Progenitor cell of endocrine pancreas (in vitro differentiated cells): ENCODE measurements around the gene ATM. TPM values are rescaled to one million over a fixed set of nuclear protein-coding genes. Genes with fewer than 3 reads are reported as not detected.

Experiments
- DNase-seq: peaks from one replicate; pipeline ENCODE4 v3.0.0; 2021; ENCODE audit warnings: low spot score; ENCODE audit not compliant: unreplicated experiment
- H3K27ac Mint-ChIP-seq: 2 replicates; pipeline ENCODE4 v1.8.0; 2021; ENCODE audit warnings: mild to moderate bottlenecking, moderate library complexity, mixed read lengths
- H3K27me3 Mint-ChIP-seq: 2 replicates; pipeline ENCODE4 v1.8.0; 2021; ENCODE audit warnings: mixed read lengths
- H3K36me3 Mint-ChIP-seq: 2 replicates; pipeline ENCODE4 v1.8.0; 2022; ENCODE audit warnings: mixed read lengths; ENCODE audit not compliant: insufficient read depth
- H3K4me1 Mint-ChIP-seq: 2 replicates; pipeline ENCODE4 v1.8.0; 2021; ENCODE audit warnings: low read depth, mixed read lengths
- H3K4me3 Mint-ChIP-seq: 2 replicates; pipeline ENCODE4 v1.8.0; 2021; ENCODE audit warnings: low read depth, mild to moderate bottlenecking, moderate library complexity, mixed read lengths
- H3K9me3 Mint-ChIP-seq: 2 replicates; pipeline ENCODE4 v1.8.0; 2021; ENCODE audit warnings: low read depth, mixed read lengths
- long read RNA-seq: library from polyadenylated mRNA; unstranded; transcript quantifications from one replicate; pipeline ENCODE4 v2.0.0, GENCODE V29; 2020
- total RNA-seq: library from RNA; stranded (reverse); gene quantifications from 2 replicates; pipeline ENCODE4 v1.2.1, GENCODE V29; 2021
- TF ChIP-seq, protein P1 (sequence below): fragments of 200-600 bp; sonication (generic); IDR thresholded peaks from one replicate; pipeline ENCODE4 v1.5.0; 2021; ENCODE audit warnings: antibody characterized with exemption, mild to moderate bottlenecking; ENCODE audit not compliant: unreplicated experiment

The ATM gene, protein sequence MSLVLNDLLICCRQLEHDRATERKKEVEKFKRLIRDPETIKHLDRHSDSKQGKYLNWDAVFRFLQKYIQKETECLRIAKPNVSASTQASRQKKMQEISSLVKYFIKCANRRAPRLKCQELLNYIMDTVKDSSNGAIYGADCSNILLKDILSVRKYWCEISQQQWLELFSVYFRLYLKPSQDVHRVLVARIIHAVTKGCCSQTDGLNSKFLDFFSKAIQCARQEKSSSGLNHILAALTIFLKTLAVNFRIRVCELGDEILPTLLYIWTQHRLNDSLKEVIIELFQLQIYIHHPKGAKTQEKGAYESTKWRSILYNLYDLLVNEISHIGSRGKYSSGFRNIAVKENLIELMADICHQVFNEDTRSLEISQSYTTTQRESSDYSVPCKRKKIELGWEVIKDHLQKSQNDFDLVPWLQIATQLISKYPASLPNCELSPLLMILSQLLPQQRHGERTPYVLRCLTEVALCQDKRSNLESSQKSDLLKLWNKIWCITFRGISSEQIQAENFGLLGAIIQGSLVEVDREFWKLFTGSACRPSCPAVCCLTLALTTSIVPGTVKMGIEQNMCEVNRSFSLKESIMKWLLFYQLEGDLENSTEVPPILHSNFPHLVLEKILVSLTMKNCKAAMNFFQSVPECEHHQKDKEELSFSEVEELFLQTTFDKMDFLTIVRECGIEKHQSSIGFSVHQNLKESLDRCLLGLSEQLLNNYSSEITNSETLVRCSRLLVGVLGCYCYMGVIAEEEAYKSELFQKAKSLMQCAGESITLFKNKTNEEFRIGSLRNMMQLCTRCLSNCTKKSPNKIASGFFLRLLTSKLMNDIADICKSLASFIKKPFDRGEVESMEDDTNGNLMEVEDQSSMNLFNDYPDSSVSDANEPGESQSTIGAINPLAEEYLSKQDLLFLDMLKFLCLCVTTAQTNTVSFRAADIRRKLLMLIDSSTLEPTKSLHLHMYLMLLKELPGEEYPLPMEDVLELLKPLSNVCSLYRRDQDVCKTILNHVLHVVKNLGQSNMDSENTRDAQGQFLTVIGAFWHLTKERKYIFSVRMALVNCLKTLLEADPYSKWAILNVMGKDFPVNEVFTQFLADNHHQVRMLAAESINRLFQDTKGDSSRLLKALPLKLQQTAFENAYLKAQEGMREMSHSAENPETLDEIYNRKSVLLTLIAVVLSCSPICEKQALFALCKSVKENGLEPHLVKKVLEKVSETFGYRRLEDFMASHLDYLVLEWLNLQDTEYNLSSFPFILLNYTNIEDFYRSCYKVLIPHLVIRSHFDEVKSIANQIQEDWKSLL (N-terminal part only)
- 79.2 and 79.5 TPM in 2 replicates for total RNA-seq
- long read RNA-seq, partial matches to known transcripts = 22 of 39 reads
- long read RNA-seq, other reads (novel, unspliced or antisense) = 17 of 39 reads

DNA sequence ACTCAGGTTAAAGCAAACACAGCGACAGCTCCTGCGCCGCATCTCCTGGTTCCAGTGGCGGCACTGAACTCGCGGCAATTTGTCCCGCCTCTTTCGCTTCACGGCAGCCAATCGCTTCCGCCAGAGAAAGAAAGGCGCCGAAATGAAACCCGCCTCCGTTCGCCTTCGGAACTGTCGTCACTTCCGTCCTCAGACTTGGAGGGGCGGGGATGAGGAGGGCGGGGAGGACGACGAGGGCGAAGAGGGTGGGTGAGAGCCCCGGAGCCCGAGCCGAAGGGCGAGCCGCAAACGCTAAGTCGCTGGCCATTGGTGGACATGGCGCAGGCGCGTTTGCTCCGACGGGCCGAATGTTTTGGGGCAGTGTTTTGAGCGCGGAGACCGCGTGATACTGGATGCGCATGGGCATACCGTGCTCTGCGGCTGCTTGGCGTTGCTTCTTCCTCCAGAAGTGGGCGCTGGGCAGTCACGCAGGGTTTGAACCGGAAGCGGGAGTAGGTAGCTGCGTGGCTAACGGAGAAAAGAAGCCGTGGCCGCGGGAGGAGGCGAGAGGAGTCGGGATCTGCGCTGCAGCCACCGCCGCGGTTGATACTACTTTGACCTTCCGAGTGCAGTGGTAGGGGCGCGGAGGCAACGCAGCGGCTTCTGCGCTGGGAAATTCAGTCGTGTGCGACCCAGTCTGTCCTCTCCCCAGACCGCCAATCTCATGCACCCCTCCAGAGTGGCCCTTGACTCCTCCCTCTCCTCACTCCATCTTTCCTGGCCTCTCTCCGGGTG lies at the start of gene ATM, which contains the start of gene NPAT:
Gene ATM, plus strand, starts transcription at position 494 of the 774 bp plus-strand sequence. CDS start 4,558 bp downstream, outside the sequence.
Gene NPAT, minus strand, starts transcription at position 65 of the 774 bp plus-strand sequence. CDS start 102 bp downstream, outside the sequence.
- Mint-ChIP-seq H3K27me3 (no peaks in the 10 kb centered on the region), H3K4me3 (no peak within 1 kb of the TSS), H3K27ac (no peak within 1 kb of the TSS), H3K9me3 (no peaks in the 10 kb centered on the region), H3K4me1 (peaks cover 31% of the 10 kb centered on the region), H3K36me3 (peaks cover 3% of the 10 kb centered on the region)
- TF ChIP-seq, protein P1, sequence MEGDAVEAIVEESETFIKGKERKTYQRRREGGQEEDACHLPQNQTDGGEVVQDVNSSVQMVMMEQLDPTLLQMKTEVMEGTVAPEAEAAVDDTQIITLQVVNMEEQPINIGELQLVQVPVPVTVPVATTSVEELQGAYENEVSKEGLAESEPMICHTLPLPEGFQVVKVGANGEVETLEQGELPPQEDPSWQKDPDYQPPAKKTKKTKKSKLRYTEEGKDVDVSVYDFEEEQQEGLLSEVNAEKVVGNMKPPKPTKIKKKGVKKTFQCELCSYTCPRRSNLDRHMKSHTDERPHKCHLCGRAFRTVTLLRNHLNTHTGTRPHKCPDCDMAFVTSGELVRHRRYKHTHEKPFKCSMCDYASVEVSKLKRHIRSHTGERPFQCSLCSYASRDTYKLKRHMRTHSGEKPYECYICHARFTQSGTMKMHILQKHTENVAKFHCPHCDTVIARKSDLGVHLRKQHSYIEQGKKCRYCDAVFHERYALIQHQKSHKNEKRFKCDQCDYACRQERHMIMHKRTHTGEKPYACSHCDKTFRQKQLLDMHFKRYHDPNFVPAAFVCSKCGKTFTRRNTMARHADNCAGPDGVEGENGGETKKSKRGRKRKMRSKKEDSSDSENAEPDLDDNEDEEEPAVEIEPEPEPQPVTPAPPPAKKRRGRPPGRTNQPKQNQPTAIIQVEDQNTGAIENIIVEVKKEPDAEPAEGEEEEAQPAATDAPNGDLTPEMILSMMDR = peak; percentile 81
- DNase-seq = peak; percentile 98

DNA sequence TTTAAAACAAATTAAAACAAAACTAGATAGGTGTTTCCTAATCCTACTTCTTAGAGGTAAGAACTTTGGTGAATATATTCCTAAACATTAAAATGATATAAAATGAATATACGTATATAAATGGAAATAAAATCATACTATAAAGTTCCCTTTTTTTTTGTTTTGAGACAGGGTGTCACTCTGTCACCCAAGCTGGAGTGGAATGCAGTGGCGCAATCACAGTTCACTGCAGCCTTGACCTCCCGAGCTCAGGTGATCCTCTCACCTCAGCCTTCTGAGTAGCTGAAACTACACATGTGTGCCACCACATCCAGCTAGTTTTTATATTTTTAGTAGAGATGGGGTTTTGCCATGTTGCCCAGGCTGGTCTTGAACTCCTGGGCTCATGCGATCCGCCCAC lies 45.3 kb upstream of the ATM start:
- H3K4me3 Mint-ChIP-seq = no peak overlapping the region
- no peak for DNase-seq
- H3K36me3 Mint-ChIP-seq = peaks cover 24% of the 10 kb centered on the region
- H3K9me3 Mint-ChIP-seq = no peaks in the 10 kb centered on the region
- H3K27ac Mint-ChIP-seq = no peak overlapping the region
- TF ChIP-seq, protein P1 = no peak
- no peaks in the 10 kb centered on the region for H3K27me3 Mint-ChIP-seq
- peaks cover 2% of the 10 kb centered on the region for H3K4me1 Mint-ChIP-seq

DNA sequence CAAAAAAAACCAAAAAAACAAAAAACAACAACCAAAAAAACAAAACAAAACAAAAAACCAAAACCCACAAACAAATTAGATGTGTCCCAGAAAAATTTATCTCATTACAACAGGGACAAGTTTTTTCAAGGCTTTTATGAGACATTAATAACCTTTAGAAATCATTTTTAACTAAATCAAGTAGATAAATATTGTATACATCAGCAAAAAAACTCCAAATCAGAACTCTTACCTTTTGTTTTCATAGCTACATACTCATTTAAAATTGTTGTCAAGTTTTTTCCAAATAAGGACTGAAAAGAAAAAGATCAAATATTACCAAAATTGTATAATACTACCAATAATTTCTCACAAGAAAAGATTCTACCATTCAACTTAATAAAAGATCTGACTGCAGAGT lies 29.1 kb upstream of the ATM start:
- peaks cover 18% of the 10 kb centered on the region for H3K36me3 Mint-ChIP-seq
- H3K9me3 Mint-ChIP-seq = no peaks in the 10 kb centered on the region
- TF ChIP-seq, protein P1 = no peak
- no peak overlapping the region for H3K27ac Mint-ChIP-seq
- peaks cover 4% of the 10 kb centered on the region for H3K4me1 Mint-ChIP-seq
- H3K27me3 Mint-ChIP-seq = no peaks in the 10 kb centered on the region
- H3K4me3 Mint-ChIP-seq = no peak overlapping the region
- no peak for DNase-seq

DNA sequence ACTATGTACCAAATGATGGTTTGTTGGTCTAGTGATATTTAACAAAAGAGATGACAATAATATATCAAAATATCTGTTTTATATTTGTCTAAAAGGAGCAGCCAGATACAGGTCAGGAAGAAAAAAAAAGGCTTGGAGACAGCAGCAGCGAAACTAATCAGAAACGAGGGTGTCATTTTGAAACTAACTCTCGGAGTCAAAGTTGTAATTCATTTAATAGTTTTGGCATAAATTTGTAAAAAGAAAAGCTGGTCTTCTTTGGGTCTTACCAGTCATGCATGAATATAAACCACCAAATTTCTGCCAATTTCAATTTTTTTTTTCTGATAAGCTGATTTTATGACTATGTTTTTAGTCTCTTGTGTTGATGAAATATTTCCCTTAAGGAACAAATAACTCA lies 26.0 kb upstream of the ATM start:
- H3K27me3 Mint-ChIP-seq = no peaks in the 10 kb centered on the region
- TF ChIP-seq, protein P1 = no peak
- H3K27ac Mint-ChIP-seq = no peak overlapping the region
- H3K36me3 Mint-ChIP-seq = peaks cover 8% of the 10 kb centered on the region
- H3K4me1 Mint-ChIP-seq = peaks cover 4% of the 10 kb centered on the region
- DNase-seq = no peak
- H3K4me3 Mint-ChIP-seq = no peak overlapping the region
- H3K9me3 Mint-ChIP-seq = no peaks in the 10 kb centered on the region
